ENCODE data around the gene GUCY2C.

DNA sequence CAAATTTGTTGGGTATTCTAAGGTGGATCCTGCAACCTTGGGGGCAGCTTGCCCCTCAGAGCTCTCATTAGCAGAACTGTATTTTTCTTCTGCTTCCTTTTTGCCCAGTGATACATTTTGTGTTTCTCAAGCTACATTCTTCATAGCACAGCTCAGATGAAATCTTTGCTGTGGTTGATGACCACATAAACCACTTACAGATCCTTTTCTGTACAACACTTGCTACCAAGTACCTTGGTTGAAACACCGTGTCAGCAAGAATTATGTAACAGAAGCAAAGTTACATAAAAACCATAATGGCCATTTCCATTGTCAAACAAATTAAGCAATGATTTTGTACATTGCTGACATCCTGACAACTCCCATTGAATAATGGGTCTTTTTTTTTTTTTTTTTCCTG is 119.1 kb downstream of the GUCY2C start:
- TF ChIP-seq MAX (IDR thresholded peaks at IDR 0.05) (no peak), EP300 (IDR thresholded peaks at IDR 0.05; ENCODE audit: borderline replicate concordance) (no peak), ZBTB7A (IDR thresholded peaks at IDR 0.05; ENCODE audit: low read depth) (no peak), RAD21 (IDR thresholded peaks at IDR 0.05; ENCODE audit: low read depth) (no peak), TCF12 (IDR thresholded peaks at IDR 0.05; ENCODE audit: low read depth) (no peak), YY1 (IDR thresholded peaks at IDR 0.05; ENCODE audit: low read depth) (no peak), TAF1 (IDR thresholded peaks at IDR 0.05; ENCODE audit: low read depth) (no peak), CEBPB (IDR thresholded peaks at IDR 0.05) (no peak), CREB1 (IDR thresholded peaks at IDR 0.05; ENCODE audit: low read depth) (no peak)
- TF ChIP-seq, protein P1, sequence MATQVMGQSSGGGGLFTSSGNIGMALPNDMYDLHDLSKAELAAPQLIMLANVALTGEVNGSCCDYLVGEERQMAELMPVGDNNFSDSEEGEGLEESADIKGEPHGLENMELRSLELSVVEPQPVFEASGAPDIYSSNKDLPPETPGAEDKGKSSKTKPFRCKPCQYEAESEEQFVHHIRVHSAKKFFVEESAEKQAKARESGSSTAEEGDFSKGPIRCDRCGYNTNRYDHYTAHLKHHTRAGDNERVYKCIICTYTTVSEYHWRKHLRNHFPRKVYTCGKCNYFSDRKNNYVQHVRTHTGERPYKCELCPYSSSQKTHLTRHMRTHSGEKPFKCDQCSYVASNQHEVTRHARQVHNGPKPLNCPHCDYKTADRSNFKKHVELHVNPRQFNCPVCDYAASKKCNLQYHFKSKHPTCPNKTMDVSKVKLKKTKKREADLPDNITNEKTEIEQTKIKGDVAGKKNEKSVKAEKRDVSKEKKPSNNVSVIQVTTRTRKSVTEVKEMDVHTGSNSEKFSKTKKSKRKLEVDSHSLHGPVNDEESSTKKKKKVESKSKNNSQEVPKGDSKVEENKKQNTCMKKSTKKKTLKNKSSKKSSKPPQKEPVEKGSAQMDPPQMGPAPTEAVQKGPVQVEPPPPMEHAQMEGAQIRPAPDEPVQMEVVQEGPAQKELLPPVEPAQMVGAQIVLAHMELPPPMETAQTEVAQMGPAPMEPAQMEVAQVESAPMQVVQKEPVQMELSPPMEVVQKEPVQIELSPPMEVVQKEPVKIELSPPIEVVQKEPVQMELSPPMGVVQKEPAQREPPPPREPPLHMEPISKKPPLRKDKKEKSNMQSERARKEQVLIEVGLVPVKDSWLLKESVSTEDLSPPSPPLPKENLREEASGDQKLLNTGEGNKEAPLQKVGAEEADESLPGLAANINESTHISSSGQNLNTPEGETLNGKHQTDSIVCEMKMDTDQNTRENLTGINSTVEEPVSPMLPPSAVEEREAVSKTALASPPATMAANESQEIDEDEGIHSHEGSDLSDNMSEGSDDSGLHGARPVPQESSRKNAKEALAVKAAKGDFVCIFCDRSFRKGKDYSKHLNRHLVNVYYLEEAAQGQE (IDR thresholded peaks at IDR 0.05; ENCODE audit: low read depth), result no peak

Data from Ishikawa (cell line).